LNCAP (cell line): ENCODE results near the gene PDK3.

ENCODE experiments used
- TF ChIP-seq, protein P1 (sequence below): fragments of 450-650 bp; IDR thresholded peaks from 2 replicates; pipeline ENCODE4 v1.5.1; 2017; ENCODE audit warnings: mild to moderate bottlenecking

The PDK3 gene

GRCh38 chrX:24494647-24495075 lies 29.6 kb downstream of the PDK3 start:
- TF ChIP-seq, protein P1, sequence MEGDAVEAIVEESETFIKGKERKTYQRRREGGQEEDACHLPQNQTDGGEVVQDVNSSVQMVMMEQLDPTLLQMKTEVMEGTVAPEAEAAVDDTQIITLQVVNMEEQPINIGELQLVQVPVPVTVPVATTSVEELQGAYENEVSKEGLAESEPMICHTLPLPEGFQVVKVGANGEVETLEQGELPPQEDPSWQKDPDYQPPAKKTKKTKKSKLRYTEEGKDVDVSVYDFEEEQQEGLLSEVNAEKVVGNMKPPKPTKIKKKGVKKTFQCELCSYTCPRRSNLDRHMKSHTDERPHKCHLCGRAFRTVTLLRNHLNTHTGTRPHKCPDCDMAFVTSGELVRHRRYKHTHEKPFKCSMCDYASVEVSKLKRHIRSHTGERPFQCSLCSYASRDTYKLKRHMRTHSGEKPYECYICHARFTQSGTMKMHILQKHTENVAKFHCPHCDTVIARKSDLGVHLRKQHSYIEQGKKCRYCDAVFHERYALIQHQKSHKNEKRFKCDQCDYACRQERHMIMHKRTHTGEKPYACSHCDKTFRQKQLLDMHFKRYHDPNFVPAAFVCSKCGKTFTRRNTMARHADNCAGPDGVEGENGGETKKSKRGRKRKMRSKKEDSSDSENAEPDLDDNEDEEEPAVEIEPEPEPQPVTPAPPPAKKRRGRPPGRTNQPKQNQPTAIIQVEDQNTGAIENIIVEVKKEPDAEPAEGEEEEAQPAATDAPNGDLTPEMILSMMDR: no peak

- TF ChIP-seq, protein P1: no peak
Measured at GRCh38 chrX:24495700-24496099, 30.6 kb downstream of the PDK3 start.

- TF ChIP-seq, protein P1: no peak; the same call in 1 of the 2 replicates
Measured at GRCh38 chrX:24498181-24498580, 33.1 kb downstream of the PDK3 start.

DNA sequence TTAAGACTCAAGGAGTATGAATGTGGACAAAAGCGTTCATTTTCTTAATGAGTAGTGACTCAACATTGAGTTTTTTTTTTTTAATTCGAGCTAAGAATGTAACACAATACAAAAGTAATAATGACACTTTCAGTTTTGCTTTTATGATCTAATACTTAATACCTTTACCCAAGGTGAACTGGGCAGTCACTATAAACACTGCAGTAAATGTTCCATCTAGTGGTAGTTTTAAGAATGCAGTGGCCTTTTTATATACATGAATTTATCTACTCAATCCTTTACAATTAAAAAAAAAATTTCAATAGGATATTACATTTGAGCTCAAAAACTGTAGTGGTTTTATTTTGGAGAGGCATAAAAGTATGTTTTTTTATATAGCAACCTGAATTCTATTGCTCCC lies 33.9 kb downstream of the PDK3 start:
- TF ChIP-seq, protein P1: peak; percentile 60

GRCh38 chrX:24506082-24506481 lies 41.0 kb downstream of the PDK3 start:
- TF ChIP-seq, protein P1: no peak

GRCh38 chrX:24508375-24508774 lies 43.3 kb downstream of the PDK3 start:
- TF ChIP-seq, protein P1: no peak

GRCh38 chrX:24513416-24513815 lies 48.3 kb downstream of the PDK3 start:
- TF ChIP-seq, protein P1: no peak

GRCh38 chrX:24515447-24515846 lies 50.4 kb downstream of the PDK3 start:
- TF ChIP-seq, protein P1: peak; percentile 48; the same call in 1 of the 2 replicates
